Neutrophil (primary cell): ENCODE data around the gene ARMC5.
"Not testable (repeated sequence)": the region's sequence is repeated elsewhere in the genome, so short reads cannot be mapped to it uniquely, and the experiment has no call there.

Experiments
- H3K27ac ChIP-seq: fragments of 200-600 bp; sonication (generic); 2 replicates; pipeline ENCODE4 v1.5.1; 2016; ENCODE audit warnings: mild to moderate bottlenecking, moderate library complexity
- H3K27me3 ChIP-seq: fragments of 200-600 bp; sonication (generic); 2 replicates; pipeline ENCODE4 v1.6.0; 2016; ENCODE audit warnings: mild to moderate bottlenecking
- H3K36me3 ChIP-seq: fragments of 200-600 bp; sonication (generic); 2 replicates; pipeline ENCODE4 v1.5.1; 2017
- H3K4me1 ChIP-seq, 2 experiments: fragments of 200-600 bp in 1 of 2; sonication (generic) in 1 of 2; 1 replicate in 1 of 2; 2 replicates in 1 of 2; pipeline versions ENCODE4 v1.5.1 to v1.6.1; 2013 to 2016; ENCODE audit warnings: low read depth in 1 of 2, low read length in 1 of 2, mild to moderate bottlenecking in 1 of 2, moderate library complexity in 1 of 2; ENCODE audit not compliant: control insufficient read depth in 1 of 2, insufficient read depth in 1 of 2
- H3K4me3 ChIP-seq, 2 experiments: fragments of 200-600 bp in 1 of 2; sonication (generic) in 1 of 2; 1 replicate in 1 of 2; 2 replicates in 1 of 2; pipeline ENCODE4 v1.5.1; 2013 to 2016; ENCODE audit warnings: low read depth in 1 of 2, low read length in 1 of 2, mild to moderate bottlenecking in 1 of 2, moderate library complexity in 1 of 2
- H3K9me3 ChIP-seq: fragments of 200-600 bp; sonication (generic); 2 replicates; pipeline ENCODE4 v1.5.1; 2016
- CTCF ChIP-seq: fragments of 200-600 bp; sonication (generic); IDR thresholded peaks from 2 replicates; pipeline ENCODE4 v1.5.1; 2016; ENCODE audit warnings: antibody characterized with exemption

Gene ARMC5

GRCh38 chr16:31501966-31502348 lies 42.7 kb downstream of the ARMC5 start:
- TF ChIP-seq CTCF = no peak

GRCh38 chr16:31502981-31503380 lies 43.7 kb downstream of the ARMC5 start:
- Histone ChIP-seq H3K36me3 (peaks cover 26% of the 10 kb centered on the region), H3K4me1 (peaks cover 10 to 11% of the 10 kb centered on the region in 2 experiments), H3K4me3 (no peak overlapping the region), H3K27ac (no peak overlapping the region), H3K9me3 (no peaks in the 10 kb centered on the region), H3K27me3 (no peaks in the 10 kb centered on the region)
- no peak for TF ChIP-seq CTCF

More at GRCh38 chr16:31501966-31502348, 42.7 kb downstream of the ARMC5 start:
- Histone ChIP-seq H3K4me1 (peaks cover 0 to under 1% of the 10 kb centered on the region in 2 experiments), H3K27ac (no peak overlapping the region), H3K36me3 (peaks cover 34% of the 10 kb centered on the region), H3K9me3 (no peaks in the 10 kb centered on the region), H3K27me3 (no peaks in the 10 kb centered on the region), H3K4me3 (no peak overlapping the region)

GRCh38 chr16:31503555-31503954 lies 44.3 kb downstream of the ARMC5 start:
- not testable (repeated sequence) for H3K27ac ChIP-seq, H3K4me3 ChIP-seq

GRCh38 chr16:31504159-31504558 lies 44.9 kb downstream of the ARMC5 start:
- H3K27me3 ChIP-seq = no peaks in the 10 kb centered on the region
- H3K27ac ChIP-seq = no peak overlapping the region
- no peak overlapping the region for H3K4me3 ChIP-seq
- no peak for TF ChIP-seq CTCF
- H3K4me1 ChIP-seq = peaks cover 15 to 19% of the 10 kb centered on the region in 2 experiments
- no peaks in the 10 kb centered on the region for H3K9me3 ChIP-seq
- peaks cover 14% of the 10 kb centered on the region for H3K36me3 ChIP-seq

More at GRCh38 chr16:31503555-31503954, 44.3 kb downstream of the ARMC5 start:
- H3K9me3 ChIP-seq, H3K27me3 ChIP-seq: not testable (repeated sequence)
- Histone ChIP-seq H3K36me3 (peaks cover 20% of the 10 kb centered on the region), H3K4me1 (peaks cover 10 to 13% of the 10 kb centered on the region in 2 experiments)

- Histone ChIP-seq H3K4me3 (no peak overlapping the region), H3K9me3 (no peaks in the 10 kb centered on the region)
These were observed 46.2 kb downstream of the ARMC5 start for GRCh38 chr16:31505483-31505882.

GRCh38 chr16:31507617-31507928 lies 48.3 kb downstream of the ARMC5 start:
- no peaks in the 10 kb centered on the region for H3K9me3 ChIP-seq
- H3K4me3 ChIP-seq = peak overlapping the region; percentile 80
- peak overlapping the region; percentile 75 for H3K27ac ChIP-seq
- H3K4me1 ChIP-seq = peaks cover 15 to 20% of the 10 kb centered on the region in 2 experiments
- H3K27me3 ChIP-seq = no peaks in the 10 kb centered on the region
- no peak for TF ChIP-seq CTCF
- no peaks in the 10 kb centered on the region for H3K36me3 ChIP-seq

More at GRCh38 chr16:31505483-31505882, 46.2 kb downstream of the ARMC5 start:
- Histone ChIP-seq H3K4me1 (peaks cover 15 to 20% of the 10 kb centered on the region in 2 experiments), H3K27me3 (no peaks in the 10 kb centered on the region), H3K36me3 (peaks cover 2% of the 10 kb centered on the region), H3K27ac (no peak overlapping the region)
- TF ChIP-seq CTCF = no peak
